A673 (cell line): ENCODE results near the gene ACTN2. TPM values are rescaled to one million over a fixed set of nuclear protein-coding genes. Genes with fewer than 3 reads are reported as not detected.

Experiments
- BruUV-seq: library from RNA; stranded (reverse); fragments of 400-500 nt; replicated peaks from 2 replicates; lab custom pipeline; 2021; lab: Mats Ljungman, UMichigan
- CTCF ChIA-PET: fragments of 300-600 bp; sonication (Branson Sonifier 250); formaldehyde crosslinking; loops from one replicate; lab custom pipeline; 2022; ENCODE audit warnings: antibody characterized with exemption; lab: Charles Lee
- POLR2A ChIA-PET: fragments of 300-600 bp; sonication (Branson Sonifier 250); formaldehyde crosslinking; loops from one replicate; lab custom pipeline; 2022; ENCODE audit warnings: antibody characterized with exemption; ENCODE audit not compliant: low non-redundant PET; lab: Charles Lee
- DNase-seq: peaks from one replicate; pipeline ENCODE4 v3.0.0-alpha.2; 2015; ENCODE audit warnings: low spot score
- H3K27ac ChIP-seq: fragments of 200-600 bp; sonication (generic); 2 replicates; pipeline ENCODE4 v1.5.1; 2016; ENCODE audit warnings: mixed run types, low read depth, mild to moderate bottlenecking, mixed read lengths, antibody characterized with exemption, low read length; ENCODE audit not compliant: poor library complexity, severe bottlenecking
- H3K27me3 ChIP-seq: fragments of 200-600 bp; sonication (generic); replicated peaks from 2 replicates; pipeline ENCODE4 v1.6.1; 2017; ENCODE audit warnings: mixed run types, low read depth, mild to moderate bottlenecking, mixed read lengths, antibody characterized with exemption, low read length; ENCODE audit not compliant: insufficient read depth, poor library complexity
- H3K36me3 ChIP-seq: fragments of 200-600 bp; sonication (generic); 2 replicates; pipeline ENCODE4 v1.6.1; 2016; ENCODE audit warnings: mixed run types, mild to moderate bottlenecking, mixed read lengths, antibody characterized with exemption, low read length; ENCODE audit not compliant: insufficient read depth, poor library complexity, severe bottlenecking
- H3K4me1 ChIP-seq: fragments of 200-600 bp; sonication (generic); 2 replicates; pipeline ENCODE4 v1.6.1; 2017; ENCODE audit warnings: mixed run types, mild to moderate bottlenecking, mixed read lengths, antibody characterized with exemption, low read length; ENCODE audit not compliant: insufficient read depth, poor library complexity, severe bottlenecking
- H3K4me3 ChIP-seq: fragments of 200-600 bp; sonication (generic); 2 replicates; pipeline ENCODE4 v1.5.1; 2016; ENCODE audit warnings: low read depth, mixed run types, mild to moderate bottlenecking, mixed read lengths, low read length; ENCODE audit not compliant: poor library complexity, severe bottlenecking
- H3K9me3 ChIP-seq: fragments of 200-600 bp; sonication (generic); 2 replicates; pipeline ENCODE4 v1.6.1; 2016; ENCODE audit warnings: mixed run types, low read depth, mild to moderate bottlenecking, mixed read lengths, antibody characterized with exemption, low read length; ENCODE audit not compliant: poor library complexity, severe bottlenecking
- EZH2 ChIP-seq: fragments of 200-600 bp; sonication (generic); IDR thresholded peaks from 2 replicates; pipeline ENCODE4 v1.6.1; 2017; ENCODE audit warnings: borderline replicate concordance, low read depth, mild to moderate bottlenecking, mixed read lengths, antibody characterized with exemption, low read length; ENCODE audit not compliant: poor library complexity, severe bottlenecking
- intact Hi-C: fragments of 100-400 bp; cut with micrococcal nuclease; formaldehyde crosslinking; loops from one replicate; pipeline ENCODE4 v1.10.0; 2022; ENCODE audit not compliant: unreplicated experiment
- total RNA-seq: library from RNA; stranded (reverse); gene quantifications from 2 replicates; pipeline ENCODE4 v1.2.3, GENCODE V29; 2021
- TF ChIP-seq, protein P1 (sequence below): fragments of 300-800, 200-600 bp; sonication (generic); conservative IDR thresholded peaks from 2 replicates; pipeline ENCODE4 v1.5.1; 2017; ENCODE audit warnings: low read depth, mild to moderate bottlenecking, antibody characterized with exemption, low read length, moderate library complexity, mixed read lengths

ACTN2 gene
- total RNA-seq, 1 experiment from 2014 or later: 39.4 TPM

DNA sequence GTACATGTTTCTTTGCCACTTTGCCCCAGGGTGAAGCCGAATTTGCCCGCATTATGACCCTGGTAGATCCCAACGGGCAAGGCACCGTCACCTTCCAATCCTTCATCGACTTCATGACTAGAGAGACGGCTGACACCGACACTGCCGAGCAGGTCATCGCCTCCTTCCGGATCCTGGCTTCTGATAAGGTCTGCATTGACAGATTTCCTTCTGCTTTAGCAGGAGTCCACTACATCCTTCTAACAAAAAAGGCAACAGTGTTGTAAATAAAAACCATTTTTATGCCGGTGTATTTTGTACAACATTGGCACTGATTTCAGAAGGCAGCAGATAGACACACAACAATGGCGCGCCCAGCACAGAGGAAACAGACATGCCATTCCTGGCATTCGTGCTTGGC, 74.7 kb downstream of the ACTN2 start:
- CTCF ChIA-PET: no interaction called here
- TF ChIP-seq EZH2: no peak
- TF ChIP-seq, protein P1, sequence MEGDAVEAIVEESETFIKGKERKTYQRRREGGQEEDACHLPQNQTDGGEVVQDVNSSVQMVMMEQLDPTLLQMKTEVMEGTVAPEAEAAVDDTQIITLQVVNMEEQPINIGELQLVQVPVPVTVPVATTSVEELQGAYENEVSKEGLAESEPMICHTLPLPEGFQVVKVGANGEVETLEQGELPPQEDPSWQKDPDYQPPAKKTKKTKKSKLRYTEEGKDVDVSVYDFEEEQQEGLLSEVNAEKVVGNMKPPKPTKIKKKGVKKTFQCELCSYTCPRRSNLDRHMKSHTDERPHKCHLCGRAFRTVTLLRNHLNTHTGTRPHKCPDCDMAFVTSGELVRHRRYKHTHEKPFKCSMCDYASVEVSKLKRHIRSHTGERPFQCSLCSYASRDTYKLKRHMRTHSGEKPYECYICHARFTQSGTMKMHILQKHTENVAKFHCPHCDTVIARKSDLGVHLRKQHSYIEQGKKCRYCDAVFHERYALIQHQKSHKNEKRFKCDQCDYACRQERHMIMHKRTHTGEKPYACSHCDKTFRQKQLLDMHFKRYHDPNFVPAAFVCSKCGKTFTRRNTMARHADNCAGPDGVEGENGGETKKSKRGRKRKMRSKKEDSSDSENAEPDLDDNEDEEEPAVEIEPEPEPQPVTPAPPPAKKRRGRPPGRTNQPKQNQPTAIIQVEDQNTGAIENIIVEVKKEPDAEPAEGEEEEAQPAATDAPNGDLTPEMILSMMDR: no peak
- H3K4me1 ChIP-seq: no peaks in the 10 kb centered on the region
- no peak for DNase-seq
- no peak overlapping the region for H3K4me3 ChIP-seq
- no peaks in the 10 kb centered on the region for H3K9me3 ChIP-seq
- peaks cover 72% of the 10 kb centered on the region for H3K36me3 ChIP-seq
- no peak overlapping the region for H3K27ac ChIP-seq
- intact Hi-C loops: no loop called here
- BruUV-seq: no TSS peak
- no peaks in the 10 kb centered on the region for H3K27me3 ChIP-seq
- POLR2A ChIA-PET: no interaction called here

GRCh38 chr1:236761397-236762132, 75.3 kb downstream of the ACTN2 start:
- DNase-seq: no peak
- CTCF ChIA-PET: no interaction called here
- intact Hi-C loops: no loop called here
- Histone ChIP-seq H3K9me3 (no peaks in the 10 kb centered on the region), H3K4me3 (no peak overlapping the region), H3K27ac (no peak overlapping the region), H3K27me3 (no peaks in the 10 kb centered on the region), H3K36me3 (peaks cover 72% of the 10 kb centered on the region), H3K4me1 (no peaks in the 10 kb centered on the region)
- TF ChIP-seq, protein P1: no peak
- TF ChIP-seq EZH2: no peak
- no TSS peak for BruUV-seq
- POLR2A ChIA-PET: no interaction called here

GRCh38 chr1:236762410-236762809, 76.1 kb downstream of the ACTN2 start:
- H3K9me3 ChIP-seq: no peaks in the 10 kb centered on the region
- H3K4me1 ChIP-seq: no peaks in the 10 kb centered on the region
- no peak overlapping the region for H3K27ac ChIP-seq
- ChIA-PET POLR2A (no interaction called here), CTCF (no interaction called here)
- peaks cover 69% of the 10 kb centered on the region for H3K36me3 ChIP-seq
- intact Hi-C loops: no loop called here
- no TSS peak for BruUV-seq
- H3K4me3 ChIP-seq: no peak overlapping the region
- H3K27me3 ChIP-seq: no peaks in the 10 kb centered on the region
- no peak for DNase-seq
- TF ChIP-seq, protein P1: no peak
- TF ChIP-seq EZH2: no peak
